ENCODE measurements around the gene ZNF81. TPM values are rescaled to one million over a fixed set of nuclear protein-coding genes. Genes with fewer than 3 reads are reported as not detected.

ZNF81 gene
- total and polyA plus RNA-seq, 4 donors: 0.74 to 5.4 (median 2.0) TPM

DNA sequence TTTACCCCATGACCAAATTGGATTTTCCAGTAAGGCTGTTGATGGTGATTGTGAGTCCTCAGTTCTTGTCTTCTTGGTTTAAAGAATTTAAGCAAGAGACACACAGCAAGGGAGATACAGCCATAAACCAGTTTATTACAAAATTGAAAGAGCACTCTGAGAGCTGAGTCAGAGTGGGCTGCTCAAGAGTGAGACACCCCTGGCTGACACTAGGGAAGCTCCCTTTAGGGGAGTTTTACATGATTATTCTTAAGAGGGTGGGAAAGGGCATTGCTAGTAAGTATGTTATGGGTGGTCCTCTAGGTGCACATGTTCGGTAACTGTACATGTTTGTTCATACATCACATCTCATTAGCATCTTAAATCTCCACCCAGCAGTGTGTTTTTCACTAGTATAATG is 18.8 kb upstream of the ZNF81 start:
- no peak for DNase-seq (ENCODE audit: low spot score)
- peaks cover 0 to 5% (median 0%) of the 10 kb centered on the region in 4 donors for H3K27me3 ChIP-seq (ENCODE audit: control insufficient read depth in 4 of 4, insufficient read depth in 4 of 4, low read length in 3 of 4)
- TF ChIP-seq FOXA2 (IDR thresholded peaks at IDR 0.05) (no peak), ATF3 (IDR thresholded peaks at IDR 0.05) (no peak), RXRA (IDR thresholded peaks at IDR 0.05) (no peak), SP1 (IDR thresholded peaks at IDR 0.05) (no peak), EGR1 (IDR thresholded peaks at IDR 0.05; ENCODE audit: low read depth in 2 of 2) (no peak), HNF4G (IDR thresholded peaks at IDR 0.05) (no peak), GABPA (IDR thresholded peaks at IDR 0.05 in 1 of 2, conservative IDR thresholded peaks at IDR 0.05 in 1 of 2) (no peak), ZBTB33 (IDR thresholded peaks at IDR 0.05) (no peak), REST (IDR thresholded peaks at IDR 0.05) (no peak), YY1 (IDR thresholded peaks at IDR 0.05) (no peak), FOXA1 (IDR thresholded peaks at IDR 0.05) (no peak), TAF1 (conservative IDR thresholded peaks at IDR 0.05) (no peak), HNF4A (conservative IDR thresholded peaks at IDR 0.05) (no peak), JUND (IDR thresholded peaks at IDR 0.05) (no peak), RAD21 (IDR thresholded peaks at IDR 0.05) (no peak), NR2F2 (IDR thresholded peaks at IDR 0.05) (no peak)
- TF ChIP-seq, protein P1, sequence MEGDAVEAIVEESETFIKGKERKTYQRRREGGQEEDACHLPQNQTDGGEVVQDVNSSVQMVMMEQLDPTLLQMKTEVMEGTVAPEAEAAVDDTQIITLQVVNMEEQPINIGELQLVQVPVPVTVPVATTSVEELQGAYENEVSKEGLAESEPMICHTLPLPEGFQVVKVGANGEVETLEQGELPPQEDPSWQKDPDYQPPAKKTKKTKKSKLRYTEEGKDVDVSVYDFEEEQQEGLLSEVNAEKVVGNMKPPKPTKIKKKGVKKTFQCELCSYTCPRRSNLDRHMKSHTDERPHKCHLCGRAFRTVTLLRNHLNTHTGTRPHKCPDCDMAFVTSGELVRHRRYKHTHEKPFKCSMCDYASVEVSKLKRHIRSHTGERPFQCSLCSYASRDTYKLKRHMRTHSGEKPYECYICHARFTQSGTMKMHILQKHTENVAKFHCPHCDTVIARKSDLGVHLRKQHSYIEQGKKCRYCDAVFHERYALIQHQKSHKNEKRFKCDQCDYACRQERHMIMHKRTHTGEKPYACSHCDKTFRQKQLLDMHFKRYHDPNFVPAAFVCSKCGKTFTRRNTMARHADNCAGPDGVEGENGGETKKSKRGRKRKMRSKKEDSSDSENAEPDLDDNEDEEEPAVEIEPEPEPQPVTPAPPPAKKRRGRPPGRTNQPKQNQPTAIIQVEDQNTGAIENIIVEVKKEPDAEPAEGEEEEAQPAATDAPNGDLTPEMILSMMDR (IDR thresholded peaks at IDR 0.05; ENCODE audit: low read depth, low read length, missing input control): no peak
- TF ChIP-seq, protein P2, sequence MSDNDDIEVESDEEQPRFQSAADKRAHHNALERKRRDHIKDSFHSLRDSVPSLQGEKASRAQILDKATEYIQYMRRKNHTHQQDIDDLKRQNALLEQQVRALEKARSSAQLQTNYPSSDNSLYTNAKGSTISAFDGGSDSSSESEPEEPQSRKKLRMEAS (IDR thresholded peaks at IDR 0.05): no peak
- no peak overlapping the region for H3K4me3 ChIP-seq (ENCODE audit: low read depth in 1 of 3, low read length in 3 of 3)
- H3K9ac ChIP-seq (ENCODE audit: low read depth in 1 of 2, low read length in 2 of 2): no peak overlapping the region
- H3K4me1 ChIP-seq (ENCODE audit: control insufficient read depth in 4 of 4, insufficient read depth in 4 of 4, low read length in 3 of 4): no peaks in the 10 kb centered on the region
- H3K36me3 ChIP-seq (ENCODE audit: control insufficient read depth in 4 of 4, insufficient read depth in 3 of 4, low read depth in 1 of 4, low read length in 3 of 4): no peaks in the 10 kb centered on the region
- no peaks in the 10 kb centered on the region for H3K9me3 ChIP-seq (ENCODE audit: control insufficient read depth in 4 of 4, low read length in 3 of 4)
- H3K27ac ChIP-seq (ENCODE audit: low read depth in 1 of 2, low read length in 2 of 2): no peak overlapping the region
- WGBS: 94% methylated on average over 1 of the region's 1 CpG
